Measurements from ENCODE around the gene CDH3. TPM values are rescaled to one million over a fixed set of nuclear protein-coding genes. Genes with fewer than 3 reads are reported as not detected.

CDH3 gene
- total and polyA plus RNA-seq, 10 of the 15 experiments (the other 5 are each of a cell fraction or from before 2014, with no cell fraction given): 0.05 to 0.44 (median 0.12) TPM; not detected in 5

- no peak overlapping the region for H3K4me3 ChIP-seq
- intact Hi-C loops (cut with micrococcal nuclease; ENCODE audit: unreplicated experiment) (no loop called here), in situ Hi-C loops (cut with MboI) (no loop called here)
- H3K79me2 ChIP-seq (ENCODE audit: control insufficient read depth, insufficient read depth, low read length): no peaks in the 10 kb centered on the region
- no peak overlapping the region for H3K27ac ChIP-seq (ENCODE audit: control insufficient read depth, insufficient read depth)
- POLR2A ChIA-PET: no interaction called here
- H4K20me1 ChIP-seq (ENCODE audit: control insufficient read depth, insufficient read depth): no peaks in the 10 kb centered on the region
- no TSS peak for BruUV-seq (replicated peaks)
- no peaks in the 10 kb centered on the region for H3K4me1 ChIP-seq (ENCODE audit: control insufficient read depth, insufficient read depth, low read length)
- DNase-seq (ENCODE audit: low read depth, low spot score) (no peak), ATAC-seq (no peak), FAIRE-seq (no peak)
- TF ChIP-seq IKZF1 (conservative IDR thresholded peaks at IDR 0.05): no peak
- TF ChIP-seq SUZ12 (IDR thresholded peaks at IDR 0.05; ENCODE audit: unreplicated experiment): no peak
- TF ChIP-seq MYB (IDR thresholded peaks at IDR 0.05; ENCODE audit: borderline replicate concordance, low read depth, low read length): no peak
- 60% methylated on average over 2 of the region's 2 CpGs for WGBS (ENCODE audit: insufficient coverage, insufficient replicate concordance, low lambda C conversion rate, missing lambda C conversion rate)
- SMC1A ChIA-PET (ENCODE audit: uncharacterized antibody, unreplicated experiment): no interaction called here
- RAD21 ChIA-PET (ENCODE audit: unreplicated experiment): no interaction called here
- H3K36me3 ChIP-seq (ENCODE audit: control insufficient read depth in 2 of 2, insufficient read depth in 2 of 2, low read length in 1 of 2): no peaks in the 10 kb centered on the region
- CTCF ChIA-PET: no interaction called here
- no peaks in the 10 kb centered on the region for H3K27me3 ChIP-seq (replicated peaks in 1 of 2; ENCODE audit: control insufficient read depth in 2 of 2, insufficient read depth in 2 of 2, low read length in 1 of 2)
- H3K9ac ChIP-seq (ENCODE audit: control insufficient read depth, insufficient read depth, low read length): no peak overlapping the region
- no peak overlapping the region for H2AFZ ChIP-seq (ENCODE audit: control insufficient read depth, low read depth, low read length)
- H3K4me2 ChIP-seq (ENCODE audit: control insufficient read depth, insufficient read depth): no peak overlapping the region
- H3K9me3 ChIP-seq (replicated peaks; ENCODE audit: control insufficient read depth, insufficient read depth, low read length): no peaks in the 10 kb centered on the region; the same call in 2 of the 3 replicates
Measured at GRCh38 chr16:68681038-68681437, 35.9 kb downstream of the CDH3 start.

- no peak for DNase-seq (ENCODE audit: low read depth, low spot score)
- POLR2A ChIA-PET: no interaction called here
- no TSS peak for BruUV-seq (replicated peaks)
- RAD21 ChIA-PET (ENCODE audit: unreplicated experiment): interaction anchor here (0.6 kb wide), 1 partner anchor 65 kb away, joined by 3 read pairs; no protein-coding TSS in a partner anchor
- no peaks in the 10 kb centered on the region for H3K9me3 ChIP-seq (replicated peaks; ENCODE audit: control insufficient read depth, insufficient read depth, low read length)
- H3K27ac ChIP-seq (ENCODE audit: control insufficient read depth, insufficient read depth): no peak overlapping the region
- WGBS (ENCODE audit: insufficient coverage, insufficient replicate concordance, low lambda C conversion rate, missing lambda C conversion rate): 60% methylated on average over 22 of the region's 22 CpGs
- in situ Hi-C loops (cut with MboI): no loop called here
- no peak overlapping the region for H3K4me2 ChIP-seq (ENCODE audit: control insufficient read depth, insufficient read depth)
- no peak overlapping the region for H2AFZ ChIP-seq (ENCODE audit: control insufficient read depth, low read depth, low read length)
- H3K36me3 ChIP-seq (ENCODE audit: control insufficient read depth in 2 of 2, insufficient read depth in 2 of 2, low read length in 1 of 2): no peaks in the 10 kb centered on the region
- SMC1A ChIA-PET (ENCODE audit: uncharacterized antibody, unreplicated experiment): no interaction called here
- no peaks in the 10 kb centered on the region for H3K27me3 ChIP-seq (replicated peaks in 1 of 2; ENCODE audit: control insufficient read depth in 2 of 2, insufficient read depth in 2 of 2, low read length in 1 of 2)
- intact Hi-C loops (cut with micrococcal nuclease; ENCODE audit: unreplicated experiment): no loop called here
- CTCF ChIA-PET: interaction anchor here (1.1 kb wide), 1 partner anchor 309 kb away, joined by 3 read pairs; no protein-coding TSS in a partner anchor
- FAIRE-seq: no peak
- H3K9ac ChIP-seq (ENCODE audit: control insufficient read depth, insufficient read depth, low read length): no peak overlapping the region
- H3K79me2 ChIP-seq (ENCODE audit: control insufficient read depth, insufficient read depth, low read length): no peaks in the 10 kb centered on the region
- no peak for ATAC-seq
- no peaks in the 10 kb centered on the region for H4K20me1 ChIP-seq (ENCODE audit: control insufficient read depth, insufficient read depth)
- TF ChIP-seq SPI1 (IDR thresholded peaks at IDR 0.05; ENCODE audit: borderline replicate concordance, insufficient read depth, low read depth, low read length) (no peak), ZNF207 (IDR thresholded peaks at IDR 0.05; ENCODE audit: borderline replicate concordance) (no peak), MYC (IDR thresholded peaks at IDR 0.05; ENCODE audit: insufficient read depth, insufficient read length, insufficient replicate concordance, low read length, severe bottlenecking) (no peak), PAX8 (IDR thresholded peaks at IDR 0.05) (no peak), HDAC6 (IDR thresholded peaks at IDR 0.05; ENCODE audit: unreplicated experiment) (no peak), BMI1 (IDR thresholded peaks at IDR 0.05; ENCODE audit: borderline replicate concordance) (no peak), MLLT1 (IDR thresholded peaks at IDR 0.05) (no peak), RELB (IDR thresholded peaks at IDR 0.05; ENCODE audit: low read depth) (no peak), SMC3 (IDR thresholded peaks at IDR 0.05; ENCODE audit: borderline replicate concordance, low read length) (no peak), KLF5 (IDR thresholded peaks at IDR 0.05; ENCODE audit: partially characterized antibody) (no peak), IKZF2 (IDR thresholded peaks at IDR 0.05) (no peak)
- no peak overlapping the region for H3K4me3 ChIP-seq
- no peaks in the 10 kb centered on the region for H3K4me1 ChIP-seq (ENCODE audit: control insufficient read depth, insufficient read depth, low read length)
Measured at GRCh38 chr16:68685685-68686478, 40.8 kb downstream of the CDH3 start.
